HL-60/S4 treated with retinoic acid at 250 ng/mL for 4 days and 3 days (cell line): ENCODE measurements around the gene LRRC41.
"Not testable (repeated sequence)": the region's sequence is repeated elsewhere in the genome, so short reads cannot be mapped to it uniquely, and the experiment has no call there.

ENCODE experiments used
- in situ Hi-C: fragments of 300-500 bp; cut with MboI; formaldehyde crosslinking; loops from 2 replicates; pipeline ENCODE4 v1.7.0; 2022; ENCODE audit warnings: low sequenced_read_pairs

LRRC41 gene

GRCh38 chr1:46303038-46303871 lies at the start of gene LRRC41, which contains the start of gene UQCRH:
LRRC41 (minus strand) TSS chr1:46303616; CDS start chr1:46303322, 294 bp downstream.
UQCRH (plus strand) TSS chr1:46303698; CDS start chr1:46303767, 69 bp downstream.
- in situ Hi-C loops: no loop called here

GRCh38 chr1:46352363-46352762 lies 48.9 kb upstream of the LRRC41 start:
- in situ Hi-C loops: no loop called here

- in situ Hi-C loops: no loop called here
These were observed 41.9 kb upstream of the LRRC41 start for GRCh38 chr1:46345281-46345680.

- in situ Hi-C loops: no loop called here
These were observed 41.1 kb upstream of the LRRC41 start for GRCh38 chr1:46344481-46344880.

- in situ Hi-C loops: no loop called here
These were observed 40.3 kb upstream of the LRRC41 start for GRCh38 chr1:46343705-46344104.

GRCh38 chr1:46343351-46343695 lies 39.9 kb upstream of the LRRC41 start:
- in situ Hi-C loops: no loop called here

- in situ Hi-C loops: no loop called here
These were observed 39.4 kb upstream of the LRRC41 start for GRCh38 chr1:46342677-46343350.

- in situ Hi-C loops: no loop called here
These were observed 38.8 kb upstream of the LRRC41 start for GRCh38 chr1:46342084-46342656.

- in situ Hi-C loops: no loop called here
These were observed 38.0 kb upstream of the LRRC41 start for GRCh38 chr1:46341222-46342083.

- in situ Hi-C loops: no loop called here
These were observed 37.2 kb upstream of the LRRC41 start, which contains the start of gene NSUN4 for GRCh38 chr1:46340404-46341221. NSUN4 (plus strand) TSS chr1:46340807; CDS start chr1:46340827, 20 bp downstream.

GRCh38 chr1:46337409-46337808 lies 34.0 kb upstream of the LRRC41 start:
- in situ Hi-C loops: not testable (repeated sequence)

GRCh38 chr1:46335081-46335480 lies 31.7 kb upstream of the LRRC41 start:
- in situ Hi-C loops: no loop called here

- in situ Hi-C loops: no loop called here
These were observed 30.6 kb upstream of the LRRC41 start for GRCh38 chr1:46334030-46334384.

GRCh38 chr1:46333300-46334029 lies 30.0 kb upstream of the LRRC41 start:
- in situ Hi-C loops: no loop called here

- in situ Hi-C loops: not testable (repeated sequence)
These were observed 28.5 kb upstream of the LRRC41 start for GRCh38 chr1:46331786-46332540.

- in situ Hi-C loops: not testable (repeated sequence)
These were observed 27.0 kb upstream of the LRRC41 start for GRCh38 chr1:46330381-46330780.

- in situ Hi-C loops: not testable (repeated sequence)
These were observed 26.4 kb upstream of the LRRC41 start for GRCh38 chr1:46329807-46330206.

- in situ Hi-C loops: not testable (repeated sequence)
These were observed 24.8 kb upstream of the LRRC41 start for GRCh38 chr1:46328182-46328581.
